T-helper 1 cell treated with Interleukin-12 subunit alpha and Interleukin-12 subunit beta and Interleukin-4 antibody, amounts not matched to agents 30 ng/mL and 1 ng/mL, for 36 hours (primary cell): ENCODE data around the gene DNAH3. TPM values are rescaled to one million over a fixed set of nuclear protein-coding genes. Genes with fewer than 3 reads are reported as not detected.

Source experiments
- intact Hi-C: fragments of 100-400 bp; cut with micrococcal nuclease; formaldehyde crosslinking; loops from one replicate; pipeline ENCODE4 v1.15.1; 2024
- total RNA-seq: library from RNA; stranded (reverse); gene quantifications from 2 replicates; pipeline ENCODE4 v1.2.3, GENCODE V29; 2022

The DNAH3 gene
- total RNA-seq, 1 donor from 2014 or later = 0.10 TPM

GRCh38 chr16:20894388-20894787, 256.3 kb downstream of the DNAH3 start:
- intact Hi-C loops = no loop called here

GRCh38 chr16:20889625-20890275, 260.9 kb downstream of the DNAH3 start:
- intact Hi-C loops = no loop called here

GRCh38 chr16:20887207-20887606, 263.4 kb downstream of the DNAH3 start:
- intact Hi-C loops = no loop called here

GRCh38 chr16:20886320-20886719, 264.3 kb downstream of the DNAH3 start:
- intact Hi-C loops = no loop called here

- intact Hi-C loops = no loop called here
Measured at GRCh38 chr16:20884240-20884556, 266.4 kb downstream of the DNAH3 start.

GRCh38 chr16:20883554-20884239, 266.9 kb downstream of the DNAH3 start:
- intact Hi-C loops = no loop called here

Other genes with a start within 250 kb of the DNAH3 start
- gene LDAF1, start 7.8 kb upstream of the DNAH3 start, total RNA-seq = 6.8 and 8.4 TPM in 2 replicates
- gene ZP2, start 60.7 kb upstream of the DNAH3 start, total RNA-seq = not detected in 2 replicates
- not detected in 2 replicates for gene ANKS4B, start 82.9 kb upstream of the DNAH3 start, total RNA-seq
- gene CRYM, start 127.4 kb upstream of the DNAH3 start, total RNA-seq = not detected in 2 replicates